IMR-90 (cell line): ENCODE measurements around the gene ZSCAN31.

ENCODE experiments used
- BHLHE40 ChIP-seq: fragments of 150-350 bp; IDR thresholded peaks from 2 replicates; pipeline ENCODE4 v1.6.1; 2016; ENCODE audit warnings: mild to moderate bottlenecking, low read depth, low read length
- CHD1 ChIP-seq: IDR thresholded peaks from 2 replicates; pipeline ENCODE4 v1.6.1; 2012; ENCODE audit warnings: low read depth, low read length, improper control_type of control experiment
- CTCF ChIP-seq: conservative IDR thresholded peaks from 2 replicates; pipeline ENCODE4 v1.5.1; 2012; ENCODE audit warnings: mild to moderate bottlenecking, low read depth, low read length, improper control_type of control experiment
- ELK1 ChIP-seq: fragments of 150-350 bp; IDR thresholded peaks from 2 replicates; pipeline ENCODE4 v1.6.1; 2016; ENCODE audit warnings: low read depth, mild to moderate bottlenecking, low read length, moderate library complexity, borderline replicate concordance
- MAFK ChIP-seq: IDR thresholded peaks from 2 replicates; pipeline ENCODE4 v1.6.1; 2012; ENCODE audit warnings: low read depth, low read length, improper control_type of control experiment
- MAZ ChIP-seq: IDR thresholded peaks from 2 replicates; pipeline ENCODE4 v1.6.1; 2012; ENCODE audit warnings: low read depth, mild to moderate bottlenecking, low read length, improper control_type of control experiment, moderate library complexity, borderline replicate concordance
- POLR2A ChIP-seq: IDR thresholded peaks from 2 replicates; pipeline ENCODE4 v1.6.1; 2012; ENCODE audit warnings: mild to moderate bottlenecking, low read depth, low read length
- RAD21 ChIP-seq: IDR thresholded peaks from 2 replicates; pipeline ENCODE4 v1.6.1; 2012; ENCODE audit warnings: low read length, improper control_type of control experiment
- SMC3 ChIP-seq: fragments of 150-350 bp; IDR thresholded peaks from 2 replicates; pipeline ENCODE4 v1.6.1; 2016; ENCODE audit warnings: low read depth, mild to moderate bottlenecking, antibody characterized with exemption, low read length, moderate library complexity

- no peak for TF ChIP-seq CTCF
- no peak for TF ChIP-seq MAZ
- TF ChIP-seq ELK1: no peak
- TF ChIP-seq BHLHE40: no peak
- no peak for TF ChIP-seq POLR2A
- no peak for TF ChIP-seq MAFK
- TF ChIP-seq CHD1: no peak
- no peak for TF ChIP-seq SMC3
- no peak for TF ChIP-seq RAD21
Observed at GRCh38 chr6:28343898-28344677, 8.1 kb upstream of the ZSCAN31 start.
